Activated CD8-positive, alpha-beta memory T cell treated with anti-CD3 and anti-CD28 coated beads for 48 hours (primary cell): ENCODE results near the gene PAX5.

Experiments used
- DNase-seq, 3 experiments: peaks; one replicate each; pipeline ENCODE4 v3.0.0-alpha.2; 2020; ENCODE audit warnings: low read depth in 2 of 3, low spot score in 2 of 3

Gene PAX5

GRCh38 chr9:37037503-37038301 lies 3.6 kb upstream of the PAX5 start:
- DNase-seq: no peak

- no peak for DNase-seq
These were observed 2.9 kb upstream of the PAX5 start for GRCh38 chr9:37036776-37037502.

- no peak for DNase-seq
These were observed 2.3 kb upstream of the PAX5 start for GRCh38 chr9:37036371-37036775.

- no peak for DNase-seq
These were observed 1.7 kb upstream of the PAX5 start for GRCh38 chr9:37035648-37036370.

DNA sequence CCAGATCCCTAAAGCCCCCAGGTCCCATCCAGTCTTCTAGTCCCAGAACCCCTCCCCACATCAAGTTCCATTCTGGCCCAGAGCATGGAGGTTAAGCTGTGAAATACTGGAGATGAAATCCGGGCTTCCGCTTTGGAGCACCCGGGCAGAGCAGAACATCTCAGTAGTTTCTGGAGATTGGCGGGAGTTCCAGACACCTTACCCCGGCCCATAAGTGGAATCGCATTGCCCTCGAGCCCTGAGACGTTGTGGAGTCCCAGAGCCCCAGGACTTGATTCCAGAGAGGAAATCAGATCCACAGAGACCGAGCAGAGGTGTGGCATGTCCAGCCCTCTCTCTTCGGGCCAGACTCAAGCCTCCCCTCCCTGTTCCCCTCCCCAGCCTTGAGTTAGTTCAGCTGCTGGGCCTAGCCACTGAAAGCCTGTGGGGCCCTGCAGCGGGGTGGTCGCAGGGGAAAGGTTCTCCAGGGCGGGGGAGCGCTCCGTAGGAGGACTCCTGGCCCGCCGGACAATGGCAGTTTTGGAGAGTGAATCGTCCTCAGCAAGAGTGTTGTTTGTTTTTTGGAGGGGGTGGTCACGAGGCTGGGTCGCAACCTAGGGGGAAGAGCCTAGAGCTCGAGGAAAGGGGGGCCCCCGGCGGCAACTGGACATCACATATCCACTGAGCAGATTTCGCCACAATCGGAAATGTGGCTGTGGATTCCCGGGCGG lies 1.0 kb upstream of the PAX5 start:
- no peak for DNase-seq

- no peak for DNase-seq
These were observed 353 bp upstream of the PAX5 start for GRCh38 chr9:37034305-37034937.

- DNase-seq: no peak
These were observed 927 bp downstream of the PAX5 start for GRCh38 chr9:37033141-37033540.

GRCh38 chr9:37032713-37033112 lies 1.4 kb downstream of the PAX5 start:
- DNase-seq: no peak

- no peak for DNase-seq
These were observed 2.2 kb downstream of the PAX5 start for GRCh38 chr9:37031902-37032301.

GRCh38 chr9:37031081-37031480 lies 3.0 kb downstream of the PAX5 start:
- no peak for DNase-seq

DNA sequence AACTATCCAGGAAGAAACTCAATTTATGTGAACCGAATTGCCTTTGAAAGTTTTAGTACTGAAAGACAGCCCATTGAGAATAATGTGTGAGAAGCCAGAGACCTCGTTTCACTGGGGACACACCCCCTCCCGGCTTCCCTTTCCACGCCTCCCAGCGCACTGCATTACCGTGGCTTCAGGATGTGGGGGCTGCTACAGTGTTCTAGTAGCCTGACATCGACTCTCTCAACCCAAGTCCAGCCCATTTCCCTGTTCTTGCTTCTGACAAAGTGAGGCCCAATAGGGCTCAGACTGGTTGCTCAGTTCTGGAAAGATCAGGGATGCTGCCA lies 3.5 kb downstream of the PAX5 start:
- no peak for DNase-seq

- no peak for DNase-seq
These were observed 4.1 kb downstream of the PAX5 start for GRCh38 chr9:37029776-37030610.

DNA sequence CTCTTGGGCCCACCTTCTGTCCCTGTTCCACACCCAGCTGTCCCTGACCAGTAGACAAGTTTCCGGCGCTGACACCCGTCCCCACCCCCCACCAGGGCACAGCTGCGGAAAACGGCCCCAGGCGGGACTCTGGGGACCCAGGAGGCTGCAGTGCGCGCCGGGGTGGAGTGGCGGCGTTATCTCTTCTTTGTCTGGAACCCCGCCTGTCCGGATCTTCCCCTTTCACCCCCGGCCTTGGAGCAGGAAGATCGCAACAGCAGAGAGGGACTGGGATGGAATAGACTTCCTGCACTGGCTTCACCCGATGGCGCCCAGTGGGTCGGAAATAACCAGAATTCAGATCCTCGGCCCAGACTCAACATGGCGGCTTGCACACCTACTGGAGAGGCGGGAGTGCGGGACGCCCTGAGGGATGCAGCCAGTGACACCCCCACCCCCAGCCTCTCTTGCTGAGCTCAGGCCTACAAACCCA lies 4.7 kb downstream of the PAX5 start:
- DNase-seq: no peak

DNA sequence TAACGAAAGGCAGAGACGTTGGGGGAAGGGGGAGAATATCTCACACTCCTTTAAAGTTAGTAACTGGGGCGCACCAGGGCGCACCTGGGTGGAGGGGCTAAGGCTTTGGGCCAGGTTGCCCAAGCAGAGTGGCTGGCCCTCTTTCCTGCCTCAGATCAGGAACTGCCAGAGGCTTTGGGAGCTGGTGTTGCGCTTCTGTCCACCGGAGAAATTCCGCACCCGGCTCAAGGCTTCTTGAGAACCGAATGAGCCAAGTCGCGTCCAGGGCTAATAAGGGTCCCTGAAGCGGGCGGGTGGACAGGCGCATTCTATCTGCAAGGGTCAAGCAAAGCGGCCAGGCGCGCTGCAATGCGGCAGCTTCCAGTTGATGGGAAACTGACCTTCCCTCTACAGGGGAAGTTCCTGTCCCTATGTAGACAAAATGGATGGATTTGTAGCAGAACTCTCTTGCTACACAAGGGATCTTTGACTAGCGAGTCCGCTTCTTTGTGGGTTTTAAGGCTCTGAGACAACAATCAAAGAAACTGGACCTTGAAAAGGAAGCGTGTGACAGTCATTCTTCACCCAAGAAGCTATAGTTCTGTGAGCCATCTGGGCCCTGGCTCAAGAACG lies 5.5 kb downstream of the PAX5 start:
- DNase-seq: no peak

DNA sequence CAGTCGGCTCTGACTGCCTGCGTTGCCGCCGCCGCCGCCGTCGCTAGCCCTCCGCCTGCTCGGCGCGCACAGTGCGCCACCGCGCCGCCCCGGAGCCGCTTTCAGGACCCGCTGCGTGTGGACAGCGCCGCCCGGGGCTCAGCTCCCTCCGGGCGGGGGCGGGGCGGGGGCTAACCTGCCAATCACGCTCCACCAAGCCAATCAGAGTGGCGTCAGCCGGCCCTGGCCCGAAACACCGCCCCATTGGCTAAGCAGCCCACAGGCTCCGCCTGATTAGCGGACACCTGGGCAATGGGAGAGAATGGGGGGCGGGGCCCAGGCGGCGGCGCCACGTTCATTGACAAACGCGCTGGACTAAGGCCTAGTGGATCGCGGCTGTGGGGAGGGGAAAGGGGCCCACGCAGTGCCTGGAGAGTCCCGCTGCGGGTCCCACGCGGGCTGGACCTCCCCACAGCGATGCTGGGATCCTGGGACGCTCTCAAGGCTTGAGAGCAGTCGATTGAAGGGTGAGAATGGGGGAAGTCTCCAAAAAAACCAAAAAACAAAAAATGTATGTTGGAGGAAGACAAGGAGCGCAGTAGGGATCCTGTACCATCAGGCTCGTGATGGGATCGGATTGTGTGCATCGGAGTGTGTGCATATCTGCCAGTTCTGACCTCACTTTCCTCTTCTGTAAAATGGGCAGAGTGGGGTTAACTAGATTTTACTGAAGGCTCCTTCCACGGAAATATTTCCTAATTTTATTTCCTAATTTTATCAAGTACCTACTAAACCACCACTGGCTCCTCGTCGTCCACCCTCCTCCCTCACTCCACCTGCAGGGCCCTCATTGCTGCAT lies 6.3 kb downstream of the PAX5 start:
- DNase-seq: peak; percentile 79 to 82 (median 81)

DNA sequence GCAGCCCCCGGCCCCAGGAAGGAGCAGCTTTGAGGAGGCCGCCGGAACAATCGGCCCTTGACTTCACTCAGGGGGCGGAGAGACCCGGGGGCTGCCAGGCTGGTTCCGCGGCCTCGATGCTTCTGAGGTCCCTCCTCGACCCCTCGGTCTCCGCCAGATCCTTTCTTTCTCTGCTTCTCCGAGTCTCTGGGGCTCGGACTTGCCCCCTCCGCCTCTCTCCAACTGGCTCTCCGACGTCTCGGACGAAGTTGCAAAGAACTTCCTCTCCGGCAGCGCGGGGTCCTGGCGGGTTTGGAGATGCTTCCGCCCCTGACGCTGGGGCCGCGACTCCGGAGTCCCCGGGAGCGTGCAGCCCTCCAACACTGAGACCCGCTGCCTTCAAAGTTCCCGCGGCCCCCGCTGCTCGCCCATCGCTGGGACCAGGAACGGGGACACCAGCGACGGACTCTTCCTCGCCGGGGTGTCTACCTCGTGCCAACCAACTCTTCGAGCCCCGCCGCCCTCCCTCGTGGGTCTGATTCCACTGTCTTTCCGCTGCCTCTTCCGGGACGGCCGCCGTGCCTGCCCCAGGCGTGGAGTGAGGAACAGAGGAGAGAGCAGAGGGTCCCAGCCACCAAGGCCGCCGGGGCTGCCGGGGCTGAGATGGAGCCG lies 7.0 kb downstream of the PAX5 start:
- DNase-seq: no peak

- no peak for DNase-seq
These were observed 7.7 kb downstream of the PAX5 start for GRCh38 chr9:37026113-37026930.

DNA sequence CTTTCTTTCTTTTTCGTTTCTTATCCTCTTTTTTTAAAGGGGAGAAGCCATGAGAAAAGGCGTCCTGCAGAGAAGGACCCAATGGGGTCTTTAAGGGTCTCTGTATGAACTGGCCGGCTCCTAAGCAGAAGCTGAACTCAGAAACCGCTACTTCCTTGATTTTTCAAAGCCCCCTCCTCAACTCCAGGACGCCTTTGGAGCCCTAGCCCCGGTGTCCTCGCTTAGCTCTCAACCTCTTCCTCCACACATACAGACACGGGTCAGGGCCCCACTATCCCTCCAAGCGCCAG lies 8.3 kb downstream of the PAX5 start:
- no peak for DNase-seq
